Measurements from ENCODE around the gene ZNF827. TPM values are rescaled to one million over a fixed set of nuclear protein-coding genes. Genes with fewer than 3 reads are reported as not detected.

ZNF827 gene
- total RNA-seq, 1 experiment from 2014 or later = 19.1 TPM

- Histone ChIP-seq H4K20me1 (ENCODE audit: insufficient read depth) (no peaks in the 10 kb centered on the region), H3K79me2 (ENCODE audit: insufficient read depth, low read length) (no peaks in the 10 kb centered on the region), H3K9me3 (ENCODE audit: control insufficient read depth in 1 of 2, insufficient read depth in 1 of 2, low read depth in 1 of 2, low read length in 2 of 2) (no peaks in the 10 kb centered on the region), H3K4me2 (ENCODE audit: low read length) (no peak overlapping the region), H3K27ac (ENCODE audit: low read depth, low read length) (no peak overlapping the region), H3K4me3 (replicated peaks in 1 of 2; ENCODE audit: low read depth in 1 of 2, low read length in 2 of 2) (no peak overlapping the region), H3K4me1 (ENCODE audit: control insufficient read depth in 1 of 2, insufficient read depth in 2 of 2, low read length in 2 of 2) (no peaks in the 10 kb centered on the region), H3K36me3 (ENCODE audit: control insufficient read depth in 1 of 2, insufficient read depth in 2 of 2, low read length in 2 of 2) (0 out of 4 replicates have a peak, but pooled peaks cover 0 to 6% of the 10 kb centered on the region in 2 experiments), H3K27me3 (ENCODE audit: insufficient read depth, low read length) (no peaks in the 10 kb centered on the region), H2AFZ (ENCODE audit: low read depth, low read length, poor library complexity, severe bottlenecking) (no peak overlapping the region), H3K9ac (ENCODE audit: low read length) (no peak overlapping the region), H3K9me2 (ENCODE audit: insufficient read depth) (no peaks in the 10 kb centered on the region)
- BruUV-seq (replicated peaks) = no TSS peak
- ChIA-PET POLR2A (no interaction called here), CTCF (no interaction called here), RAD21 (ENCODE audit: low non-redundant PET in 1 of 2, low total read pairs in 2 of 2, uncharacterized antibody in 2 of 2, unreplicated experiment in 2 of 2) (no interaction called here)
- ATAC-seq = no peak
- intact Hi-C loops (cut with micrococcal nuclease) = no loop called here
- TF ChIP-seq MAX (IDR thresholded peaks at IDR 0.05) = no peak
- no peak for TF ChIP-seq SRF (IDR thresholded peaks at IDR 0.05; ENCODE audit: low read depth)
- TF ChIP-seq ZFX (IDR thresholded peaks at IDR 0.05) = no peak
- DNase-seq (ENCODE audit: low read depth, low spot score) = no peak
Measured at GRCh38 chr4:145866991-145867390, 71.6 kb downstream of the ZNF827 start.

GRCh38 chr4:145865274-145865941 is 73.2 kb downstream of the ZNF827 start:
- ChIA-PET CTCF (no interaction called here), RAD21 (ENCODE audit: low non-redundant PET in 1 of 2, low total read pairs in 2 of 2, uncharacterized antibody in 2 of 2, unreplicated experiment in 2 of 2) (no interaction called here), POLR2A (no interaction called here)
- TF ChIP-seq MAX (IDR thresholded peaks at IDR 0.05) = no peak
- TF ChIP-seq SRF (IDR thresholded peaks at IDR 0.05; ENCODE audit: low read depth) = no peak
- no peak for TF ChIP-seq SIN3A (IDR thresholded peaks at IDR 0.05; ENCODE audit: low read depth)
- Histone ChIP-seq H3K9me3 (ENCODE audit: control insufficient read depth in 1 of 2, insufficient read depth in 1 of 2, low read depth in 1 of 2, low read length in 2 of 2) (no peaks in the 10 kb centered on the region), H3K4me2 (ENCODE audit: low read length) (no peak overlapping the region), H3K36me3 (ENCODE audit: control insufficient read depth in 1 of 2, insufficient read depth in 2 of 2, low read length in 2 of 2) (0 out of 4 replicates have a peak, but pooled peaks cover 0 to 6% of the 10 kb centered on the region in 2 experiments), H3K79me2 (ENCODE audit: insufficient read depth, low read length) (no peaks in the 10 kb centered on the region), H3K9ac (ENCODE audit: low read length) (no peak overlapping the region), H2AFZ (ENCODE audit: low read depth, low read length, poor library complexity, severe bottlenecking) (no peak overlapping the region), H3K4me3 (replicated peaks in 1 of 2; ENCODE audit: low read depth in 1 of 2, low read length in 2 of 2) (no peak overlapping the region), H3K4me1 (ENCODE audit: control insufficient read depth in 1 of 2, insufficient read depth in 2 of 2, low read length in 2 of 2) (no peaks in the 10 kb centered on the region), H4K20me1 (ENCODE audit: insufficient read depth) (no peaks in the 10 kb centered on the region), H3K27ac (ENCODE audit: low read depth, low read length) (no peak overlapping the region), H3K9me2 (ENCODE audit: insufficient read depth) (no peaks in the 10 kb centered on the region), H3K27me3 (ENCODE audit: insufficient read depth, low read length) (no peaks in the 10 kb centered on the region)
- ATAC-seq = no peak
- no peak for DNase-seq (ENCODE audit: low read depth, low spot score)
- no TSS peak for BruUV-seq (replicated peaks)
- intact Hi-C loops (cut with micrococcal nuclease) = no loop called here

Data from HCT116 (cell line).